ENCODE data around the gene CTIF.

The CTIF gene

GRCh38 chr18:48538531-48539405 is at the start of gene CTIF:
CTIF (plus strand) TSS chr18:48539031; CDS start chr18:48619566, 80,535 bp downstream.
- H3K27ac ChIP-seq: no peak within 1 kb of the TSS
- TF ChIP-seq, protein P1, sequence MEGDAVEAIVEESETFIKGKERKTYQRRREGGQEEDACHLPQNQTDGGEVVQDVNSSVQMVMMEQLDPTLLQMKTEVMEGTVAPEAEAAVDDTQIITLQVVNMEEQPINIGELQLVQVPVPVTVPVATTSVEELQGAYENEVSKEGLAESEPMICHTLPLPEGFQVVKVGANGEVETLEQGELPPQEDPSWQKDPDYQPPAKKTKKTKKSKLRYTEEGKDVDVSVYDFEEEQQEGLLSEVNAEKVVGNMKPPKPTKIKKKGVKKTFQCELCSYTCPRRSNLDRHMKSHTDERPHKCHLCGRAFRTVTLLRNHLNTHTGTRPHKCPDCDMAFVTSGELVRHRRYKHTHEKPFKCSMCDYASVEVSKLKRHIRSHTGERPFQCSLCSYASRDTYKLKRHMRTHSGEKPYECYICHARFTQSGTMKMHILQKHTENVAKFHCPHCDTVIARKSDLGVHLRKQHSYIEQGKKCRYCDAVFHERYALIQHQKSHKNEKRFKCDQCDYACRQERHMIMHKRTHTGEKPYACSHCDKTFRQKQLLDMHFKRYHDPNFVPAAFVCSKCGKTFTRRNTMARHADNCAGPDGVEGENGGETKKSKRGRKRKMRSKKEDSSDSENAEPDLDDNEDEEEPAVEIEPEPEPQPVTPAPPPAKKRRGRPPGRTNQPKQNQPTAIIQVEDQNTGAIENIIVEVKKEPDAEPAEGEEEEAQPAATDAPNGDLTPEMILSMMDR (IDR thresholded peaks at IDR 0.05): no peak
- TF ChIP-seq ZFX (IDR thresholded peaks at IDR 0.05; ENCODE audit: borderline replicate concordance): no peak

GRCh38 chr18:48490641-48491293 is 48.1 kb upstream of the CTIF start:
- H3K27ac ChIP-seq: no peak overlapping the region
- TF ChIP-seq ZFX (IDR thresholded peaks at IDR 0.05; ENCODE audit: borderline replicate concordance): no peak
- TF ChIP-seq, protein P1 (IDR thresholded peaks at IDR 0.05): no peak

DNA sequence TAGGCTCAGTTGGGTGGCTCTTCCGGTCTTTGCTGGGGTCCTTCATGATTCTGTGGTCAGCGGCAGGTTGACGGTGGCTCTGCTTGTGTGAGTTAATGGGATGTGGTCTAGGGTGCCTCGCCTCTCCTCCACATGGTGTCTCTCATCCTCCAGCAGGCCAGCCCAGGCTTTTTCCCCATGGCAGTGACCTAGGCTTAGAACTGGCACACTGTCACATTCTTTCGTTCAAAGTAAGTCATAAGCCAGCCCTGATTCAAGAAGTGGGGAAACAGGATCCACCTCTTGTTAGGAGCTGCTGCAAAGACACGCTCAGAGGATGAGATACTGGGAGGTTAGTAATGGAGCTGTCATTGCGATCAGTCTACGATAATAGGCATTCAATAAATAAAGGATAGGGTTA is 46.0 kb upstream of the CTIF start:
- TF ChIP-seq, protein P1 (IDR thresholded peaks at IDR 0.05): no peak
- no peak for TF ChIP-seq ZFX (IDR thresholded peaks at IDR 0.05; ENCODE audit: borderline replicate concordance)
- H3K27ac ChIP-seq: no peak overlapping the region

GRCh38 chr18:48493434-48494230 is 45.2 kb upstream of the CTIF start:
- TF ChIP-seq ZFX (IDR thresholded peaks at IDR 0.05; ENCODE audit: borderline replicate concordance): no peak
- TF ChIP-seq, protein P1 (IDR thresholded peaks at IDR 0.05): no peak
- H3K27ac ChIP-seq: no peak overlapping the region

GRCh38 chr18:48497863-48498262 is 41.0 kb upstream of the CTIF start:
- no peak for TF ChIP-seq ZFX (IDR thresholded peaks at IDR 0.05; ENCODE audit: borderline replicate concordance)
- TF ChIP-seq, protein P1 (IDR thresholded peaks at IDR 0.05): no peak

GRCh38 chr18:48500517-48500916 is 38.3 kb upstream of the CTIF start:
- no peak overlapping the region for H3K27ac ChIP-seq
- TF ChIP-seq ZFX (IDR thresholded peaks at IDR 0.05; ENCODE audit: borderline replicate concordance): no peak
- TF ChIP-seq, protein P1 (IDR thresholded peaks at IDR 0.05): no peak

More at GRCh38 chr18:48497863-48498262, 41.0 kb upstream of the CTIF start:
- H3K27ac ChIP-seq: no peak overlapping the region

All from 22Rv1 (cell line).